ENCODE data around the gene PSMG4. TPM values are rescaled to one million over a fixed set of nuclear protein-coding genes. Genes with fewer than 3 reads are reported as not detected.
A peak's percentile ranks its signal among the peaks of the same experiment; 100 is the strongest.

The PSMG4 gene
- total RNA-seq, 5 donors from 2014 or later (not counting 1 experiment from before 2014, with no cell fraction given) = 18.8 to 42.6 (median 33.6) TPM

- ATAC-seq (replicated peaks in 1 of 4) = no peak
- POLR2A ChIA-PET = no interaction called here
- no peak for DNase-seq
- H3K9me3 ChIP-seq = no peaks in the 10 kb centered on the region
- H3K36me3 ChIP-seq (ENCODE audit: control insufficient read depth in 2 of 2, extremely low read depth in 1 of 2, insufficient read depth in 1 of 2, low read length in 1 of 2) = peaks cover 8 to 13% of the 10 kb centered on the region in 2 donors
- H3K4me1 ChIP-seq (ENCODE audit: control insufficient read depth in 1 of 2, extremely low read depth in 1 of 2, insufficient read depth in 2 of 2, low read length in 2 of 2) = peaks cover 0 to 3% of the 10 kb centered on the region in 2 experiments
- CTCF ChIA-PET = interaction anchor here in 1 of 2 donors (1.6 kb wide), 1 partner anchor 454 kb away, joined by 8 read pairs; no protein-coding TSS in a partner anchor
- Mint-ChIP-seq H3K27me3 (no peaks in the 10 kb centered on the region), H3K9me3 (no peaks in the 10 kb centered on the region), H3K36me3 (peaks cover 4% of the 10 kb centered on the region), H3K4me3 (no peak overlapping the region), H3K4me1 (peaks cover 11 to 14% (median 12%) of the 10 kb centered on the region in 3 donors), H3K27ac (no peak overlapping the region)
- no peak overlapping the region for H3K4me3 ChIP-seq (ENCODE audit: control insufficient read depth in 1 of 2, extremely low read depth in 1 of 2, low read length in 1 of 2)
- WGBS (ENCODE audit: insufficient coverage) = 100% methylated on average over 1 of the region's 4 CpGs
- no peaks in the 10 kb centered on the region for H3K27me3 ChIP-seq (replicated peaks in 1 of 2; ENCODE audit: control insufficient read depth in 2 of 2, extremely low read depth in 1 of 2, insufficient read depth in 2 of 2, low read length in 1 of 2)
- H3K27ac ChIP-seq (ENCODE audit: low read length) = no peak overlapping the region
Observed at GRCh38 chr6:3278691-3279090, 19.9 kb downstream of the PSMG4 start.

- POLR2A ChIA-PET = no interaction called here
Observed at GRCh38 chr6:3280091-3280490, 21.3 kb downstream of the PSMG4 start.

GRCh38 chr6:3280866-3281465 lies 22.2 kb downstream of the PSMG4 start:
- H3K27ac ChIP-seq (ENCODE audit: low read length) = no peak overlapping the region
- peaks cover 11 to 13% of the 10 kb centered on the region in 2 donors for H3K36me3 ChIP-seq (ENCODE audit: control insufficient read depth in 2 of 2, extremely low read depth in 1 of 2, insufficient read depth in 1 of 2, low read length in 1 of 2)
- no peak overlapping the region for H3K4me3 ChIP-seq (ENCODE audit: control insufficient read depth in 1 of 2, extremely low read depth in 1 of 2, low read length in 1 of 2)
- H3K4me1 Mint-ChIP-seq = peaks cover 3 to 5% (median 5%) of the 10 kb centered on the region in 3 donors
- no peak overlapping the region for H3K27ac Mint-ChIP-seq
- H3K27me3 Mint-ChIP-seq = no peaks in the 10 kb centered on the region
- CTCF ChIA-PET = interaction anchor here (0.6 to 2.2 kb wide), 4 partner anchors 126 to 452 kb away, joined by 3 to 50 read pairs (median 9); no protein-coding TSS in a partner anchor
- peaks cover 5% of the 10 kb centered on the region for H3K36me3 Mint-ChIP-seq
- no peaks in the 10 kb centered on the region for H3K9me3 Mint-ChIP-seq
- no peaks in the 10 kb centered on the region for H3K9me3 ChIP-seq
- H3K4me1 ChIP-seq (ENCODE audit: control insufficient read depth in 1 of 2, extremely low read depth in 1 of 2, insufficient read depth in 2 of 2, low read length in 2 of 2) = peaks cover 0 to 3% of the 10 kb centered on the region in 2 experiments
- DNase-seq = peak in 1 of 35 experiments; percentile 2
- 88% methylated on average over 12 of the region's 14 CpGs for WGBS (ENCODE audit: insufficient coverage)
- no peak overlapping the region for H3K4me3 Mint-ChIP-seq
- POLR2A ChIA-PET = no interaction called here
- no peaks in the 10 kb centered on the region for H3K27me3 ChIP-seq (replicated peaks in 1 of 2; ENCODE audit: control insufficient read depth in 2 of 2, extremely low read depth in 1 of 2, insufficient read depth in 2 of 2, low read length in 1 of 2)
- ATAC-seq (replicated peaks in 1 of 4) = no peak

More at GRCh38 chr6:3280091-3280490, 21.3 kb downstream of the PSMG4 start:
- no peaks in the 10 kb centered on the region for H3K27me3 ChIP-seq (replicated peaks in 1 of 2; ENCODE audit: control insufficient read depth in 2 of 2, extremely low read depth in 1 of 2, insufficient read depth in 2 of 2, low read length in 1 of 2)
- H3K4me1 ChIP-seq (ENCODE audit: control insufficient read depth in 1 of 2, extremely low read depth in 1 of 2, insufficient read depth in 2 of 2, low read length in 2 of 2) = peaks cover 0 to 3% of the 10 kb centered on the region in 2 experiments
- Mint-ChIP-seq H3K9me3 (no peaks in the 10 kb centered on the region), H3K36me3 (peaks cover 5% of the 10 kb centered on the region), H3K27ac (no peak overlapping the region), H3K4me1 (peaks cover 5 to 6% (median 6%) of the 10 kb centered on the region in 3 donors), H3K4me3 (no peak overlapping the region), H3K27me3 (no peaks in the 10 kb centered on the region)
- peaks cover 11 to 13% of the 10 kb centered on the region in 2 donors for H3K36me3 ChIP-seq (ENCODE audit: control insufficient read depth in 2 of 2, extremely low read depth in 1 of 2, insufficient read depth in 1 of 2, low read length in 1 of 2)
- peak in 1 of 35 experiments; percentile 4 for DNase-seq
- CTCF ChIA-PET = interaction anchor here (0.6 to 2.2 kb wide), 14 partner anchors 18 to 685 kb away, joined by 3 to 50 read pairs (median 6); no protein-coding TSS in a partner anchor
- H3K9me3 ChIP-seq = no peaks in the 10 kb centered on the region
- H3K27ac ChIP-seq (ENCODE audit: low read length) = no peak overlapping the region
- no peak overlapping the region for H3K4me3 ChIP-seq (ENCODE audit: control insufficient read depth in 1 of 2, extremely low read depth in 1 of 2, low read length in 1 of 2)
- WGBS (ENCODE audit: insufficient coverage) = 97% methylated on average over 9 of the region's 14 CpGs
- ATAC-seq (replicated peaks in 1 of 4) = peak in 2 of 4 experiments; percentile 15 to 19

- ATAC-seq (replicated peaks in 1 of 4) (no peak), DNase-seq (no peak)
- H3K27ac Mint-ChIP-seq = no peak overlapping the region
- Histone ChIP-seq H3K27me3 (replicated peaks in 1 of 2; ENCODE audit: control insufficient read depth in 2 of 2, extremely low read depth in 1 of 2, insufficient read depth in 2 of 2, low read length in 1 of 2) (no peaks in the 10 kb centered on the region), H3K4me3 (ENCODE audit: control insufficient read depth in 1 of 2, extremely low read depth in 1 of 2, low read length in 1 of 2) (no peak overlapping the region), H3K9me3 (no peaks in the 10 kb centered on the region), H3K27ac (ENCODE audit: low read length) (no peak overlapping the region), H3K4me1 (ENCODE audit: control insufficient read depth in 1 of 2, extremely low read depth in 1 of 2, insufficient read depth in 2 of 2, low read length in 2 of 2) (peaks cover 0 to 3% of the 10 kb centered on the region in 2 experiments), H3K36me3 (ENCODE audit: control insufficient read depth in 2 of 2, extremely low read depth in 1 of 2, insufficient read depth in 1 of 2, low read length in 1 of 2) (peaks cover 11 to 13% of the 10 kb centered on the region in 2 donors)
- no peaks in the 10 kb centered on the region for H3K9me3 Mint-ChIP-seq
- H3K4me3 Mint-ChIP-seq = no peak overlapping the region
- CTCF ChIA-PET = interaction anchor here in 1 of 2 donors (0.5 to 1.6 kb wide), 6 partner anchors 9 to 1478 kb away, joined by 3 to 4 read pairs (median 3); no protein-coding TSS in a partner anchor
- peaks cover 5% of the 10 kb centered on the region for H3K36me3 Mint-ChIP-seq
- no peaks in the 10 kb centered on the region for H3K27me3 Mint-ChIP-seq
- POLR2A ChIA-PET = interaction anchor here in 1 of 2 donors (0.6 to 0.7 kb wide), 2 partner anchors 23 to 879 kb away, joined by 3 read pairs; partner anchors contain the start of gene PSMG4
- H3K4me1 Mint-ChIP-seq = peaks cover 3 to 5% (median 5%) of the 10 kb centered on the region in 3 donors
- WGBS (ENCODE audit: insufficient coverage) = 86% methylated on average over 7 of the region's 13 CpGs
Observed at GRCh38 chr6:3281631-3282475, 23.1 kb downstream of the PSMG4 start.

- H3K36me3 Mint-ChIP-seq = peaks cover 5% of the 10 kb centered on the region
- ChIA-PET CTCF (interaction anchor here in 1 of 2 donors (0.6 to 1.6 kb wide), 4 partner anchors 9 to 830 kb away, joined by 3 to 4 read pairs (median 3); no protein-coding TSS in a partner anchor), POLR2A (no interaction called here)
- H3K4me1 ChIP-seq (ENCODE audit: control insufficient read depth in 1 of 2, extremely low read depth in 1 of 2, insufficient read depth in 2 of 2, low read length in 2 of 2) = peaks cover 0 to 3% of the 10 kb centered on the region in 2 experiments
- H3K4me1 Mint-ChIP-seq = peaks cover 3 to 5% (median 5%) of the 10 kb centered on the region in 3 donors
- H3K27me3 ChIP-seq (replicated peaks in 1 of 2; ENCODE audit: control insufficient read depth in 2 of 2, extremely low read depth in 1 of 2, insufficient read depth in 2 of 2, low read length in 1 of 2) = no peaks in the 10 kb centered on the region
- no peaks in the 10 kb centered on the region for H3K27me3 Mint-ChIP-seq
- H3K27ac ChIP-seq (ENCODE audit: low read length) = no peak overlapping the region
- no peak overlapping the region for H3K4me3 ChIP-seq (ENCODE audit: control insufficient read depth in 1 of 2, extremely low read depth in 1 of 2, low read length in 1 of 2)
- H3K36me3 ChIP-seq (ENCODE audit: control insufficient read depth in 2 of 2, extremely low read depth in 1 of 2, insufficient read depth in 1 of 2, low read length in 1 of 2) = peaks cover 11 to 13% of the 10 kb centered on the region in 2 donors
- H3K9me3 Mint-ChIP-seq = no peaks in the 10 kb centered on the region
- no peak overlapping the region for H3K4me3 Mint-ChIP-seq
- DNase-seq = peak in 1 of 35 experiments; percentile 0
- H3K9me3 ChIP-seq = no peaks in the 10 kb centered on the region
- 91% methylated on average over 17 of the region's 20 CpGs for WGBS (ENCODE audit: insufficient coverage)
- no peak for ATAC-seq (replicated peaks in 1 of 4)
- H3K27ac Mint-ChIP-seq = no peak overlapping the region
Observed at GRCh38 chr6:3282476-3283236, 23.9 kb downstream of the PSMG4 start.
